GM23248 (cell line): ENCODE data around the gene MBIP.

Experiments used
- EZH2 ChIP-seq: fragments of 200-600 bp; sonication (generic); IDR thresholded peaks from 2 replicates; pipeline ENCODE4 v1.6.1; 2018; ENCODE audit warnings: antibody characterized with exemption, mild to moderate bottlenecking; ENCODE audit not compliant: insufficient read depth, poor library complexity, severe bottlenecking
- EZH2phosphoT487 ChIP-seq: fragments of 200-600 bp; sonication (generic); IDR thresholded peaks from 2 replicates; pipeline ENCODE4 v1.6.1; 2018; ENCODE audit warnings: antibody characterized with exemption, moderate library complexity, mild to moderate bottlenecking, low read depth; ENCODE audit not compliant: insufficient read depth

GRCh38 chr14:36254020-36254624 is 66.3 kb downstream of the MBIP start:
- TF ChIP-seq EZH2phosphoT487 (no peak), EZH2 (no peak)
